ENCODE results near the gene VAV1. TPM values are rescaled to one million over a fixed set of nuclear protein-coding genes. Genes with fewer than 3 reads are reported as not detected.
A peak's percentile ranks its signal among the peaks of the same experiment; 100 is the strongest.

Gene VAV1, protein sequence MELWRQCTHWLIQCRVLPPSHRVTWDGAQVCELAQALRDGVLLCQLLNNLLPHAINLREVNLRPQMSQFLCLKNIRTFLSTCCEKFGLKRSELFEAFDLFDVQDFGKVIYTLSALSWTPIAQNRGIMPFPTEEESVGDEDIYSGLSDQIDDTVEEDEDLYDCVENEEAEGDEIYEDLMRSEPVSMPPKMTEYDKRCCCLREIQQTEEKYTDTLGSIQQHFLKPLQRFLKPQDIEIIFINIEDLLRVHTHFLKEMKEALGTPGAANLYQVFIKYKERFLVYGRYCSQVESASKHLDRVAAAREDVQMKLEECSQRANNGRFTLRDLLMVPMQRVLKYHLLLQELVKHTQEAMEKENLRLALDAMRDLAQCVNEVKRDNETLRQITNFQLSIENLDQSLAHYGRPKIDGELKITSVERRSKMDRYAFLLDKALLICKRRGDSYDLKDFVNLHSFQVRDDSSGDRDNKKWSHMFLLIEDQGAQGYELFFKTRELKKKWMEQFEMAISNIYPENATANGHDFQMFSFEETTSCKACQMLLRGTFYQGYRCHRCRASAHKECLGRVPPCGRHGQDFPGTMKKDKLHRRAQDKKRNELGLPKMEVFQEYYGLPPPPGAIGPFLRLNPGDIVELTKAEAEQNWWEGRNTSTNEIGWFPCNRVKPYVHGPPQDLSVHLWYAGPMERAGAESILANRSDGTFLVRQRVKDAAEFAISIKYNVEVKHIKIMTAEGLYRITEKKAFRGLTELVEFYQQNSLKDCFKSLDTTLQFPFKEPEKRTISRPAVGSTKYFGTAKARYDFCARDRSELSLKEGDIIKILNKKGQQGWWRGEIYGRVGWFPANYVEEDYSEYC
- total RNA-seq: 2.6 TPM
- long read RNA-seq, partial matches to known transcripts: 0 of 1 reads
- long read RNA-seq, other reads (novel, unspliced or antisense): 1 of 1 reads

DNA sequence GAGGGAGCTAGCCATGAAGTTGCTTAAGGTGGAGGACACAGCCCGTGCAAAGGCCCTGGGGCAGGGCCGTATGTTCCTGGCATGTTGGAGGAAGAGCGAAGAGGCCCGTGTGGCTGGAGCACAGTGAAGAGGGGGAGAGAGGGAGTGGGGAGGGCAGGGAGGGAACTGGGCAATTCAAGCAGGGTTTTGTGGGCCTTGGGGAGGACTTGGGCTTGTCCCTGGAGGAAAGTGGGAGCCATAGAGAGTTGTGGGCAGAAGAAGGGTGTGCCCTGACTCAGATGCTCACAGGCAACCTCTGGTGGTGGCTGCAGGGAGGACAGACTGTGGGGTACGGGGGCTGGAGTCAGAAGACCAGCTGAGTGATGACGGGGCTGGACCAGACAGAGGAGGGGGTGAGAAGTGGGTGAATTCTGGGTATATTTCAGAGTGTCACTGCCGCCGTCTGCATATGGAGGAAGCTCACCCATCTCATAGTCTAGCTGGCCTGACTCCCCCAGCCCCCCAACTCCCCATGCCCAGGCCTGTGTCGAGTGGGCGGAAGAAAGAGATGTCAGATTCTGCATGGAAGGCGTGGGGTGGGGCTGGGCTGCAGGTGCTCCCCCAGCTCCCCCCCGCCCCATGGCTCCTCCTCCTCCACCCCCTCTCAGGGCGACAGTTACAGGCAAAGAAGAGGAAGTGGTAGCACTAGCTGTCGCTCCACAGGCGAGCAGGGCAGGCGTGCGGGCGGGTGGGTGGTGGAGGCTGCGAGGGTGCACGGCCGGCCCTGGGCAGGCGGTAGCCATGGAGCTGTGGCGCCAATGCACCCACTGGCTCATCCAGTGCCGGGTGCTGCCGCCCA, at the start of gene VAV1:
Gene VAV1, plus strand, starts transcription at position 681 of the 838 bp plus-strand sequence. Its CDS starts 100 bp downstream, at position 781.
- DNase-seq: peak; percentile 70
- intact Hi-C loops (cut with micrococcal nuclease): no loop called here
- peak; percentile 79 for ATAC-seq

DNA sequence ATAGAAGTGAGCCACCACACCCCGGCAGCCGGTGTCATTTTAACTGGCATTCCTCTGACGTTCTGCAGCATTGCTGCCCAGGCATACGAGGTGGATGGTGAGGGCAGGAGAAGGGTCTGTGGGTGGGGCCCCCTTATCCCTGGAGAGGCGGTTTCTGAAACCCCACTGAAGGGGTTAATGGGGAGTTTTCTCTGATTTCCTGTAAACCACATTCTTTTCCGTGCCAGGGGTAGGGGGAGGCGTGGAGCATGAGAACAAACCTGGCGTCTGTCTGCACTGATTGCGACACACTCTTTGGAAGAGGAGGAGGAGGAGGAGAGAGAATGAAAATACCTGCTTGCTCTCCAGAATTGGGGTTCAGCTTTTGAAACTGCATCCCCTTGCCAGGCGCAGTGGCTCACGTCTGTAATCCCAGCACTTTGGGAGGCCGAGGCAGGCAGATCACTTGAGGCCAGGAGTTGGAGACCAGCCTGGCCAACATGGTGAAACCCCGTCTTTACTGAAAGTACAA, 49.3 kb upstream of the VAV1 start:
- intact Hi-C loops (cut with micrococcal nuclease): no loop called here
- peak; percentile 48 for ATAC-seq
- DNase-seq: peak; percentile 65

DNA sequence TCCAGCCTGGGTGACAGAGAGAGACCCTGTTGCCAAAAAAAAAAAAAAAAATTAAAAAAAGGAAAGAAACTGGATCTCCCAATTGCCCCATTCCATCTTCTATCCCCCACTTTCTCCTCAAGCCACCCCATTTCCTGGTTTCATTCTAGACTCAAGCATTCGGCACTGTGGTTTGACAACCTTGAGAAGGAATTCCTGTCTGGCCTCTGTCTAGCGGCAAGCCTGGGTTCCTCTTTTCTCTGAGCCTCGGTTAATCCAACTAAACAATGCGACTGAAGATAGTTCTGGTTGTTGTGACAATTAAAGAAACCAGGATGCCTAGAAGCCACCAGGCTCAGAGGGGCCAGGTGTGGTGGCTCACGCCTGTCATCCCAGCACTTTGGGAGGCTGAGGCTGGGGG, 48.8 kb upstream of the VAV1 start:
- intact Hi-C loops (cut with micrococcal nuclease): no loop called here
- DNase-seq: peak; percentile 18
- no peak for ATAC-seq

DNA sequence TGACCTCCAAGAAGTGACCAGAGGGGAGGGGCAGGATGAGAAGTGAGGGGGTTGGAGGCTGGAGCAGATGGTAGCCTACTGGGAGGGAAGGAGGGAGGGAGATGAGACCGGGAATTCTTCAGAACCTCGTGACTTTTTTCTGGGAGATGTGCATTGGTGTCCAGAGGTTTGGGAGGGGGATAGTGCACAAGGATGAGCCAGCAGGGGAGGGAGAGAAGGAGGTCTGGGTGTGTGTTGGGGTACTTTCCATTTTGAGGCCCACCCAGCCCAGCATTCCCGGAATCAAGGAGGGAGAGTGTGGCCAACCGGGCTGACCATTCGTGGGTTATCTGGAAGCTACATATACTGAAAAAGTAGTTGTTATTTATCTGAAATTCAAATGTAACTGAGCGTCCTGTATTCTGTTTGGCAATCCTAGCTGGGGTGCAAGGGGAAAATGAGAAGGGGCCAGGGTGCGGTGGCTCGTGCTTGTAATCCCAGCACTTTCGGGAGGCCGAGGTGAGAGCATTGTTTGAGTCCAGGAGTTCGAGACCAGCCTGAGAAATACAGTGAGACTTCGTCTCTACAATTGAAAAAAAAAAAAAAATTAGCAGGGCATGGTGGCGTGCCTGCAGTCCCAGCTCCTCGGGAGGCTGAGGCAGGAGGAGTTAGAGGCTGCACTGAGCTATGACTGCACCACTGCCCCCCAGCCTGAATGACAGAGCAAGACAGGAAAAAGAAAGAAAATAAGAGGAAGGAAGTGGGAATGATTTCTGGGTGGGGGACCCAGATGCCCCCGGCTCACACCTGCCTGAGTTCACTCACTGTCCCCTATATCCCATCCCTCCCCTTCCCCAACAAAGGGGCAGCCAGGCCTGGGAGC, 47.6 kb upstream of the VAV1 start:
- peak; percentile 16 for DNase-seq
- intact Hi-C loops (cut with micrococcal nuclease): no loop called here
- ATAC-seq: no peak

DNA sequence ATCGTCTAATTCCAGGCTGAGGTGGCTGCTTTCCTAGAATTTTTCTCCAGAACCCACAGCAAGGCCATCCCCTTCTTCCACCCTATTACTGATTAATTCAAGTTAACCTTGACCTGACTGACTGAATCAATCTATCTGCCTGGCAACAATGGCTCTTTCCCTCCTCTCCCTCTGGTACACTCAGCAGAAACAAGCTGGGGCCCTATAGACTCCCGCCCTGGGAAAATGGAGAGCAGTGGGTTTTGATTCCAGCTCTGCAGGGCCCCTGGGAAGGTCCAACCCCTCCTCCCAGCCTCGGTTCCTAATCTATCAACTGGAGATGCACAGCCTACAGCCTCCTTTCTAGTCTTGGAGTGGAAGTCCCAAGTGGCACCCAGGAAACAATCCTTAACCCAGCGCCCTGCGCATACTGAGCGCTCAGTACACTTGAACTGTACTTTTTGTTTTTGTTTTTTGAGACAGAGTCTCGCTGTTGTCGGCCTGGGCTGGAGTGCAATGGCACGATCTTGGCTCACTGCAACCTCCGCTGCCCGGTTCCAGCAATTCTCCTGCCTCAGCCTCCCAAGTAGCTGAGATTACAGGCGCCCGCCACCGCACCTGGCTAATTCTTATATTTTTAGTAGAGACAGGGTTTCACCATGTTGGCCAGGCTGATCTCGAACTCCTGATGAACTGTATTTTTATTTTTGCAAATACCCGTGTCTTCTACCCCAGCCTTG, 46.8 kb upstream of the VAV1 start:
- intact Hi-C loops (cut with micrococcal nuclease): no loop called here
- no peak for ATAC-seq
- no peak for DNase-seq

DNA sequence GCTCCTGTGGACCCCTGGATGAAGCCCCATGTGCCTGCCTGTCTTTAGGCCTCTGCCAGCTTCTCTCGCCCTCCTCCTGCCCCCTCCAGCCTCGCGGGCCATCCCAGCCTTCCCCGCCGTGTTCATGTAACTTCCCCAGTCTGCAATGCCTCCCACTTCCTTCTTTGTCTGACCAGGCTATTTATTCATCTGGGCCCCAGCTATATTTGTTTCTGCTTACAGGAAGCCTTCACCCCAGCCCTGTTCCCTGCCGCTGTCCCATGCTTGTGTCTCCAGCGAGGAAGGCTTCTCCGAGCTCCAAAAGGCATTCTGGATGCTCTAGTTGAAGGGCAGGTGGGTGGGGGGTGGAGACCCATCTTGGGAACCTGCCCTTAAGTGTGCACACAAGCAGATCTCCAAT, 44.2 kb upstream of the VAV1 start:
- intact Hi-C loops (cut with micrococcal nuclease): no loop called here
- ATAC-seq (peak; percentile 38), DNase-seq (no peak)

DNA sequence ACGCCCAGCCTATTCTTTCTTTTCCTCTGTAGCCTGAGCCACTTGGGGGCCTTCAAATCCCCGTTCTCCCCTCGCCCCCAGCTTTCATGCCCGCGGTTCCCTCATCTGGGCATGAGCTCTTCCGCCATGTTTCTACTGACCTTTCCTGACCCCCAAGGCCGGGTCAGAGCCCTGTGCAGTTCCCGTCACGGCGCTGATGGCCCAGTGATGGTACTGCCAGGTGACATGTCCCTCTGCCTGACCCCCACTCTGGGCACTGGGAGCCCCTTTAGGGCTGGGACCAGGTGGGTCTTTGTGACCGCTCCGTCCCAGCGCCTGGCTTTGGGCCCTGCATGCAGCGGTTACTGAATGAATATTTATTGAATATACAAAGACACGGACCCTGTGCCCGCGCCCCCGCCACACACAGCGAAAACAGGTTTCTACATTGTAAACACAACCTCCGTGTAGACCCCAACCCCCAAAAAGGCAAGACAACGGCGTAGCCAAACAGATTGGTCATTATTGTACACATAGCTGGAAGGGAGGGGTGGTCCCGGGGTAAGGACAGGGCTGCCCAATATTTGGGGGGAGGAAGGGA, 42.8 kb upstream of the VAV1 start:
- intact Hi-C loops (cut with micrococcal nuclease): no loop called here
- no peak for DNase-seq
- no peak for ATAC-seq

DNA sequence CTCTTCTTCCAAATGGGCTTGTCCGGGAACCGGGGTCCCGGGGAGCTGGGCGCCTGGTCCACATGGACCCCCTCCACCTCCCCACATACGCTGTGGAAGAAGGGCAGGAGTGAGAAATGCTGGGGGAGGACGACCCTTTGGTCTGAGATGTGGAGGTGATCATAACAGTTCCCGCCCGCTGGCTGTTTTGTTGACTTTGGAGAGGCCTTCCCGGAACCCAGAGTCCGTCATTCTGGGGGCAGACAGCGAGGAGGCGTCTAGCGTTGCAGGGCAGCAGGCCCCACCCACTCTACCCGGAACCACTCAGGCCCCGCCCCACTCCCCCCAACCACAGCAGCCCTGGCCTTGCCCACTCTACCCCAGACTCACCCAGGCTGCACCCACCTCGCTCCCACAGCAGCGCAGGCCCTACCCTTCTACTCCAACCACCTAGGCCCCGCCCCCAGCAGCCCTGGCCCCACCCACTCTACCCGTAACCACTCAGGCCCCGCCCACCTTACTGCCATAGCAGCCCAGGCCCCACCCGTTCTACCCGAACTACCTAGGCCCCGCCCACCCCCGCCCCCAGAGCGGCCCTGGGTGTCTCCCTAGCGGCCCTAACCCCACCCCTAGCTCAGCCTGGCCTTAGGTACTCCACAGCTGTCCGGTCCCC, 42.2 kb upstream of the VAV1 start:
- intact Hi-C loops (cut with micrococcal nuclease): no loop called here
- DNase-seq (no peak), ATAC-seq (peak; percentile 39)

DNA sequence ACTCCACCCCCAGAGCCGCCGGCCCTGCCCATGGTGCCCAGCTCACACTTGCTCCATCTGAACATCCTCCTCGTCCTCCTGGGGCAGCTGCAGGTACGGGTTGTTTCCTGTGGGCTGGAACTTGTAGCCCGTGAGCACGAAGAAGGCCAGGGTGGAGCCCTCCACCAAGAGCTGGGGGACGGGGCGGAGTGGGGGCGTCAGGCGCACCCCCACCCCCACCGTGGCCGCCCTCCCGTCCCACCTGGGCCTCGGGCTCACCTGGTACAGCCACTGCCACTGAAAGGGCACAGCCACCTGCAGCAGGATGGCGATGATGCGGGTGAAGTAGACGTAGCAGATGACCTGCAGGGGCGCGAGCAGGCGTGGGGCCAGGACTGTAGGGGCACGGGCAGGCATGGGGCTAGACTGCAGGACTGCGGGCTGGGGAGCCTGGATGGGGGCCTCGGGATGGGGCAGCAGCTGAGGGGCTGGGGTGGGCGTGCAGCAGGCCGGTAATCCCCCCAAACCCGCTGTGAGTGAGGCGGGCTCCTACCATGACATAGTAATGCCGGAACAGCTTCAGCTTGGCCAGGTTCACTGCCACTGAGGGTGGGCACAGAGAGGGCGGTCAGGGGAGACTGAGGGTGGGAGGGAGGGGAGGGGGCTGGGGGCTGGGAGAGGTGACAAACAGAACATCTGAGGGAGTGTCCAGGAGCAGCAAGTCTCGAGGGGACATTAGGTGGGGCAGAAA, 41.4 kb upstream of the VAV1 start:
- DNase-seq (peak; percentile 22), ATAC-seq (no peak)
- intact Hi-C loops (cut with micrococcal nuclease): no loop called here

DNA sequence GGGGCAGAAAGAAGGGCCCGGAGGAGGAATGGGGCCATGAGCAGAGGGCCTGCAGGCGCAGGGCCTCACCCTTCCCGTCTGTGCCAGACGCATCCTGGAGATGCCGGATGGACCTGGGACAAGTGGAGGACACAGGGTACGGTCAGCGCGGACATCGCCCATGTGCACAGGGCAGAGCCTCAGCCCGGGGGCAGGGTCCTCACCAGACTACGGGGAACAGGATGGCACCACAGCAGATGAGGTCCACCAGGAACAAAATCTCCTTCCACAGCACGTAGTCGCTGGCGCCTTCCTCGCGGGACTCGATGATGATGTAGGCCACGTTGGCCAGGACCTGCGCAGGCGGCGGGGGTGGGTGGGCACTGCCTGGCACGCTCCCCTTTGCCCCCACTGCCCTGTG, 40.7 kb upstream of the VAV1 start:
- ATAC-seq: no peak
- intact Hi-C loops (cut with micrococcal nuclease): no loop called here
- DNase-seq: peak; percentile 24

DNA sequence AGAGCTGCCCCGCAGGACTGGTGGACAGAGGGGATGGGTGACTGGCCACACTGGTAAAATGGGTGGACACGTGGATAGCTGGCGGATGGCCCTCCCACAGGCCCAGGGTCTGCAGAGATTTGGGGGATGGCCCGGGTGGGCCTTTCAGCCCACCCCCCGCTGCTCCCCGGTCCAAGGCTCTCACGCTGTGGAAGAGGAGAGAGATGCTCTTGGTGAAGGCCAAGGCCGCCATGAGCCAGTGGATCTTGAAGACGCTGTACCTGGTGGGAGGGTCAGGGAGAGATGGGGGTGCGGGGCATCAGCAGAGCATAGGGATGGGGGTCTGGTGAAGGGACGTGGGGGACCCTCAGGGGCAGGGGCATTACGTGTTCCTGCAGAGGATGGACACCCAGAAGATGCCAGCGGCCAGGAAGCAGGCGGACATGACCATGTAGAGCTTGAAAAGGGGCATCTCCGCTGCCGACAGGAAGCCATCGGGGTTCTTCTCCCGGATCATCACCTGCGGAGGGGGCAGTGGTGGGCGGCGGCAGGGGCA, 39.6 kb upstream of the VAV1 start:
- intact Hi-C loops (cut with micrococcal nuclease): no loop called here
- ATAC-seq: no peak
- DNase-seq: no peak

DNA sequence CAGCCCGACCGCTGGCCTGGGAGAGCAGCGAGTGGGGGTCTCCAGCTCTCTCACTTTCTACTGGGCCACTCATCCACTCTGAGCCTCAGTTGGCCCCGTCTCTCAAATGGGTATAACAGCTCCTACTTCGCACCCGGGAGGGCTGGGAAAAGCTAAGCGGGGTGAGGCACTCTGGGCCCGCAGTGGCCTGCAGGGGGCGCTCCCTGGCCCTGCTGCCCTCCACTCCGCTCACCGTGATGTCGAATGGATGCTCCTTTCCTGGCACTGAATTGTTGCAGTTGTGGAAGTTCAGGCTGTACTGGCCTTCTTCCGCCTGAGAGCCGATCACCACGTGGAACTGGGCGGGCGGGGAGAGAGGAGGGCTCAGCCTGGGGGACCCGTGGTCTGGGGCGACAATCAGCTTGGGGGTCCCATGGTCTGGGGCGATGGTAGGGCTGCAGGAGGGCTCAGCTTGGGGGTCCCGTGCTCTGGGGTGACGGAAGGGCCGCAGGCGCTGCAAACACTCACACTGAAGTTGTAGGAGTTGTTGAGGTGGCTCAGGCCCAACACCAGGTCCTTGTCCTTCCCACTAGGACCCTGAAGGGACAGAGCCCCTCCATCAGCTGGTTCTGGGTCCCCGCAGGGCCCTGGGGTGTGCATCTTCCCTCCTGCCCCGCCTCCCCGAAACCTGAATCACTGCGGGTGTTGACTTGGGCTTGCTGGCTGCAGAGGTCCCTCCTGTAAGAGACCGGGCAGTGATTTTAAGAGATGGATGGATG, 39.0 kb upstream of the VAV1 start:
- intact Hi-C loops (cut with micrococcal nuclease): no loop called here
- no peak for DNase-seq
- ATAC-seq: no peak

DNA sequence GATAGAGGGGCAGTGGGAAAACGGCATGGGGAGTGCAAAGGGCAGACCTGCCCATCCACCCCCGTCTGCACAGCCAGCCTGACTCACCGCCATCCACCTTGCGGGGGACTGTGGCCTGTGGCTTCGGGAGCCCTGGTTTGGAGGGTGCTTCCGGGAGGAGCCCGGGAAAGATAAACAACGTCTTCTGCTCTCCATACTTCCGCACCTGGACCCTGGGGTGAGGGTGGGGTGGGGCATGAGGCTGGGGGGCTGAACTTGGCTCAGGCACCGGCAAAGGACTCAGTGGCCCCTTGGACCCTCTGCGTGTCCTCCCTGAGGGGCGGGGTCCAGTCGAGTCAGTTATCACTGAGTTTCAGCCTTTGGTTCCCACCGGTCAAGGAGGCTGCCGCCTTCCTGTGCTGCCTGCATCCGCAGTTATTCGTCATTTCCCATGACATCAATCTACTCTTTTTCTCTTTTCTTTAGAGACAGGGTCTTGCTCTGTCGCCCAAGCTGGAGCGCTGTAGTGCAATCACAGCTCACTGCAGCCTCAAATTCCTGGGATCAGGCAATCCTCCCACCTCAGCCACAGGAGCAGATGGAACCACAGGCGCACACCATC, 38.3 kb upstream of the VAV1 start:
- DNase-seq: peak; percentile 25
- intact Hi-C loops (cut with micrococcal nuclease): no loop called here
- ATAC-seq: no peak

DNA sequence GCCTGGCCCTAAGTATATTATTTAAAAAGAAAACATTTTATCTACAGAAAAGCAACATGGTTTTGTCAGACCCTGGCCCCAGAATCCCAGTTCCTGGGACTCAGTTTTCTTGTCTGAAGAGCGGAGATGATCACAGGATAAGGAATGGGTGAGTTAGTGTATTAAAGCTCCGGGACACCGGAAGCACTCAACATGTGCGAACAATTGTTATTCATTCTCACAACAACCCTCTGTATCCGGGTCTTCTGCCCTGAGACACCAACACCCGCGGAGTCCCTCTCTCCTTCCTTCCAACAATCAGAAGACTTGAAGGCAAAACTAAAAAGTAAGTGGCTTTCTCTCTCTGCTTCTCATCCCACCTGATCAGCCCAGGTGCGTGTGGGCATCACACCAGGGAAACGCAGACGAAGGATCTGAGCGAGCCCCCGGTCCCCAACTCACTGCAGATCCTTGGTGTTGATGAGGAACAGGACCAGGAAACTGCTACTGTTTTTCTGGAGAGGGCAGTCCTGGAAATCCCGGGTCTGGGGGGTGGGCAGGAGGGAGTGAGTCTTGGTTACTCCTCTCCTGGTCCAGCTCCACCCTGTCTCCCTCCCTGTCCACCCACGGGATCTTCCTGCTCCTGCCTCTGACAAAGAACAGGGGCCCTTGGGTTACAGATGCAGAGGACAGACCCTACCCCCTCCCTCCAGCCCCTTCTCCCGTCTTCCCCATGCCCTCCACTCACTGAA, 37.2 kb upstream of the VAV1 start:
- ATAC-seq: no peak
- no peak for DNase-seq
- intact Hi-C loops (cut with micrococcal nuclease): no loop called here
